Epithelial cell of proximal tubule (primary cell): Measurements from ENCODE around the gene LENEP. TPM values are rescaled to one million over a fixed set of nuclear protein-coding genes. Genes with fewer than 3 reads are reported as not detected.

Experiments
- DNase-seq: peaks from one replicate; pipeline ENCODE4 v3.0.0-alpha.2; 2011; ENCODE audit warnings: low read depth
- H3K4me3 ChIP-seq: 2 replicates; pipeline ENCODE4 v1.5.1; 2011; ENCODE audit warnings: low read depth, mild to moderate bottlenecking, low read length
- CTCF ChIP-seq: conservative IDR thresholded peaks from 2 replicates; pipeline ENCODE4 v1.5.1; 2012; ENCODE audit warnings: low read depth, mild to moderate bottlenecking, low read length
- total RNA-seq: library from RNA; depleted of rRNA; stranded (reverse); fragments of >200 nt; gene quantifications from 2 replicates; pipeline ENCODE4 v1.2.3, GENCODE V29; 2015

The LENEP gene
- total RNA-seq, 1 donor from 2014 or later = not detected

GRCh38 chr1:154955718-154956543 is 37.5 kb upstream of the LENEP start, which contains the start of gene PBXIP1:
Gene PBXIP1, minus strand, starts transcription at chr1:154956099. Its CDS starts 2,378 bp downstream, at chr1:154953721.
- peak within 1 kb of the TSS; percentile 69 for H3K4me3 ChIP-seq
- peak; percentile 76 for DNase-seq
- peak; percentile 52 for TF ChIP-seq CTCF

- no peak for TF ChIP-seq CTCF
- DNase-seq = no peak
- H3K4me3 ChIP-seq = peak overlapping the region; percentile 69
Measured at GRCh38 chr1:154956544-154956941, 36.8 kb upstream of the LENEP start.

- no peak for DNase-seq
- no peak for TF ChIP-seq CTCF
- H3K4me3 ChIP-seq = no peak overlapping the region
Measured at GRCh38 chr1:154957091-154957657, 36.2 kb upstream of the LENEP start.

GRCh38 chr1:154958036-154958435 is 35.4 kb upstream of the LENEP start:
- H3K4me3 ChIP-seq = no peak overlapping the region
- TF ChIP-seq CTCF = no peak
- no peak for DNase-seq

- TF ChIP-seq CTCF = no peak
- DNase-seq = no peak
Measured at GRCh38 chr1:154958681-154959425, 34.5 kb upstream of the LENEP start.

GRCh38 chr1:154959426-154959780 is 34.0 kb upstream of the LENEP start:
- no peak overlapping the region for H3K4me3 ChIP-seq
- TF ChIP-seq CTCF = no peak
- DNase-seq = no peak

More at GRCh38 chr1:154958681-154959425, 34.5 kb upstream of the LENEP start:
- H3K4me3 ChIP-seq = no peak overlapping the region
